Neuron (in vitro differentiated cells): ENCODE measurements around the gene NUP85.
A peak's percentile ranks its signal among the peaks of the same experiment; 100 is the strongest.
"Not testable (repeated sequence)": the region's sequence is repeated elsewhere in the genome, so short reads cannot be mapped to it uniquely, and the experiment has no call there.

Source experiments
- H2AFZ ChIP-seq: one replicate; pipeline ENCODE4 v1.6.1; 2013; ENCODE audit warnings: low read depth, mild to moderate bottlenecking, inconsistent platforms, low read length, moderate library complexity
- H3K27me3 ChIP-seq: one replicate; pipeline ENCODE4 v1.6.1; 2013; ENCODE audit warnings: low read length; ENCODE audit not compliant: insufficient read depth
- H3K36me3 ChIP-seq: one replicate; pipeline ENCODE4 v1.6.1; 2013; ENCODE audit warnings: low read length; ENCODE audit not compliant: insufficient read depth
- H3K4me1 ChIP-seq: one replicate; pipeline ENCODE4 v1.6.1; 2013; ENCODE audit warnings: low read length; ENCODE audit not compliant: insufficient read depth
- H3K4me3 ChIP-seq: 2 replicates; pipeline ENCODE4 v1.5.1; 2013; ENCODE audit warnings: mild to moderate bottlenecking, low read length, moderate library complexity
- H3K9me3 ChIP-seq: one replicate; pipeline ENCODE4 v1.6.1; 2013; ENCODE audit warnings: low read length

NUP85 gene

DNA sequence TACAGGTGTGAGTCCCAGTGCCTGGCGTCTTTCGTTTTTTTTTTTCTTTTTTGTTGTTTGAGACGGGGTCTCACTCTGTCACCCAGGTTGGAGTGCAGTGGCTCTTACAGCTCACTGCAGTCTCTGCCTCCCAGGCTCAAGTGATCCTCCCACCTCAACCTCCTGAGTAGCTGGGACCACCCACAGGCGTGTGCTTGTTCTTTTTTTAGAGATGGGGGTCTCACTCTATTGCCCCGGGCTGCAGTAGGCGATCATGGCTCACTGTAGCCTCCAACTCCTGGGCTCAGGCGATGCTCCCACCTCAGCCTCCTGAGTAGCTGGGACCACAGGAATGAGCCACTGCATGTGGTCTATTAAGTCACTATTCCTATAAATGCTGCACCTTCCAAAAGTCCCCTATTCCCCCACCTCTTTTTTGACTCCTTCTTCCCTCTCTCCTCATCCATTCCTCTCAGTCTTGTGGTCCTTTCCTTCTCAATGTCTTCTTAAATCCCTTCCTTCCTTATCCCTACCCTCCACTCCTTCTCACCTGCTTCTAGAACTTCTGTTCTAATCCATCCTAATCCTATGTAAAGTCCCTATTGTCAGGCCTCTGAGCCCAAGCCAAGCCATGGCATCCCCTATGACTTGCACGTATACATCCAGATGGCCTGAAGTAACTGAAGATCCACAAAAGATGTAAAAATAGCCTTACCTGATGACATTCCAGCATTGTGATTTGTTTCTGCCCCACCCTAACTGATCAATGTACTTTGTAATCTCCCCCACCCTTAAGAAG lies 46.7 kb downstream of the NUP85 start:
- H3K9me3 ChIP-seq, result no peaks in the 10 kb centered on the region
- H3K4me3 ChIP-seq, result no peak overlapping the region
- H3K36me3 ChIP-seq, result no peaks in the 10 kb centered on the region
- H2AFZ ChIP-seq, result no peak overlapping the region
- H3K27me3 ChIP-seq, result no peaks in the 10 kb centered on the region
- no peaks in the 10 kb centered on the region for H3K4me1 ChIP-seq

DNA sequence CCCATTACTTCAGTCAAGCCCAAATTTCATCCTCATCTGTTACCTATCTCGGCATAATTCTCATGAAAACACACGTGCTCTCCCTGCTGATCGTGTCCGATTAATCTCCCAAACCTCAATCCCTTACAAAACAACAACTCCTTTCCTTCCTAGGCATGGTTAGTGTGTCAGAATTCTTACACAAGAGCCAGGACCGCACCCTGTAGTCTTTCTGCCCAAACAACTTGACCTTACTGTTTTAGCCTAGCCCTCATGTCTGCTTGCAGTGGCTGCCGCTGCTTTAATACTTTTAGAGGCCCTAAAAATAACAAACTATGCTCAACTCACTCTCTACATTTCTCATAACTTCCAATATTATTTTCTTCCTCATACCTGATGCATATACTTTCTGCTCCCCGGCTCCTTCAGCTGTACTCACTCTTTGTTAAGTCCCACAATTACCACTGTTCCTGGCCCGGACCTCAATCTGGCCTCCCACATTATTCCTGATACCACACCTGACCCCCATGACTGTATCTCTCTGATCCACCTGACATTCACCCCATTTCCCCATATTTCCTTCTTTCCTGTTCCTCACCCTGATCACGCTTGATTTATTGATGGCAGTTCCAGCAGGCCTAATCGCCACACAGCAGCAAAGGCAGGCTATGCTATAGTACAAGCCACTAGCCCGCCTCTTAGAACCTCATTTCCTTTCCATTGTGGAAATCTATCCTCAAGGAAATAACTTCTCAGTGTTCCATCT lies 50.6 kb downstream of the NUP85 start:
- H3K36me3 ChIP-seq, H3K4me3 ChIP-seq, H2AFZ ChIP-seq, H3K27me3 ChIP-seq, H3K9me3 ChIP-seq: not testable (repeated sequence)
- peaks cover 15% of the 10 kb centered on the region for H3K4me1 ChIP-seq

DNA sequence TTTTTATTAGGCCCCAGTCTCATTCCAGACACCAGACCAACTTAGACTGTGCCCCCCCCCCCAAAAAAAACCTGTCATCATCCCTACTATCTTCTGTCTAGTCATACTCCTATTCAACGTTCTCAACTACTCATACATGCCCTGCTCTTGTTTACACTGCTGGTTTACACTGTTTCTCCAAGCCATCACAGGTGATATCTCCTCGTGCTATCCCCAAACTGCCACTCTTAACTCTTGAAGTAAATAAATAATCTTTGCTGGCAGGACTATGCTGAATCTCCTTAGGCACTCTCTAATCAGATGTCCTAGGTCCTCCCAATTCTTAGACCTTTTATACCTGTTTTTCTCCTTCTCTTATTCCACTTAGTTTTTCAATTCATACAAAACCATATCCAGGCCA lies 51.7 kb downstream of the NUP85 start:
- not testable (repeated sequence) for H2AFZ ChIP-seq, H3K4me3 ChIP-seq, H3K36me3 ChIP-seq, H3K27me3 ChIP-seq, H3K9me3 ChIP-seq
- peaks cover 16% of the 10 kb centered on the region for H3K4me1 ChIP-seq

DNA sequence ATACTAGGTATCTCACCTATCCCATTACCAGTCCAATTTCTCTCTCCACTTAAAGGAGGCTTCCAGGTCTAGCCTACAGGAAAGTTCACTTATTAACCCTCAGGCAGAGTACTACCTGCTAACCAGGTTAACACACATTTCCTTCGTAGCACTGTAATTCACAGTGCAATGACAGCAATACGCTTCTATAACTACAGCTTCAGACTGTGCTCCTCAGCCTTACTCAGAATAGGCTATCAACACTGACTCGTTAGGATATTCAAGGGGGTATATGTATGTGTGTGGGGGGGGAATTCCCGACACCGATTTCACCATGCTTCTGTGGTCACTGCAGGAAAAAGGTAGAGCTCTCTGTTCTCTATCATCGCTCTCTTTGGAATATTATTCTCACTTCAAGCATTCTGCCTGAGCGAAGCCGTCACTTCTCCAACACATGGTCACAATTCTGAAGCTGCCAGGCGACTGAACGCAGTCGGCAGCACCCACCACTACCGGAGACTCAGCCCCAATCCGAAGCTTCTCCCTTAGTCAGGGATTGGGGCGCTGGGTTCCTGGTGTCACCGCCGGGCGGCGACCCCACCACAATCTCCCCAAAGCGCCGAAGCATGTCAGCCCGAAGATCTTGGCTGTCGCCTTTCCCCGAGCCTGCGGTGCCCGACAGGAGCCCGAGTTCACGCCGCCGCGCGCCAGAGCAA lies 55.3 kb downstream of the NUP85 start:
- Histone ChIP-seq H3K4me3 (peak overlapping the region; percentile 77), H3K36me3 (peaks cover 17% of the 10 kb centered on the region), H3K4me1 (peaks cover 24% of the 10 kb centered on the region)

DNA sequence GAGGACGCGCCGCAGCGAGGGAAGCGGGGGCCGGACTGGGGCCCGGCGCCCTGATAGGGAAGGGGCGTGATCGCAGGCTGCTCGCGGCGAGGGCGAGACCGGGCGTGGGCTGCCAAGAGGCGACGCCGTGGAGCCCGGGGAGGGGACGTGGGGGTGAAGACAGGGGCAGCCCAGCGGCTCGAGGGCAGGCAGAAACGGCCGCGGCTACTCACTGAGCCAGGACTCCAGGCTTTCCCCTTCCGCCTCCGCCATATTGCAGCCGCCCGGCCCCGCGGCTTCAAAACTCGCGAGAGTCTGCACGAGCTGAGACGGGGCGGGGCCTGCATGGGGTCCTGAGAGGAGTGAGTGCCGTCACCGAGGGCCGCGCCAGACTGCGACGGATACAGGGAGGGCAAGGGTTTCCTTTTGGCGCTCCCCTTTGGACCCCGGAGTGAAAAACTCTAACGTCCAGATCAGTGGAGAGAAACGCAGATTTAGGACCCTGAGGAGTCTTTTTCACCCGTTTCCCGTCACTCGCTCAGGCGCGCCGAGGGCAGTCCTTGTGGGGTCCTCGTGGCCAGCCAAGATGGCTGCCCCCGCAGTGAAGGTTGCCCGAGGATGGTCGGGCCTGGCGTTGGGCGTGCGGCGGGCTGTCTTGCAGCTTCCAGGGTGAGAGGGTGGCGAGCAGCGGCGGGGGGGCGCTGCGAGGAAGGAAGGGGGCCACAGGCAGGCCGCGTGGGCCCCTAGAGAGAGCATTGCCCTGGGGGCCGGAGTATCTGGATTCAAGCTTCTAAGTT lies 56.0 kb downstream of the NUP85 start, which contains the start of the genes GGA3 and MRPS7:
Gene GGA3, minus strand, starts transcription at position 271 of the 776 bp plus-strand sequence. Its CDS starts 19 bp downstream, at position 252.
Gene MRPS7, plus strand, starts transcription at position 544 of the 776 bp plus-strand sequence. Its CDS starts 22 bp downstream, at position 566.
- peaks cover 24% of the 10 kb centered on the region for H3K4me1 ChIP-seq
- peak within 1 kb of the TSS; percentile 77 for H3K4me3 ChIP-seq
- H3K36me3 ChIP-seq, result peaks cover 19% of the 10 kb centered on the region
- H3K27me3 ChIP-seq, result no peaks in the 10 kb centered on the region
- H3K9me3 ChIP-seq, result no peaks in the 10 kb centered on the region
- H2AFZ ChIP-seq, result peak within 1 kb of the TSS; percentile 33

More for the DNA sequence above, 55.3 kb downstream of the NUP85 start:
- peak overlapping the region; percentile 33 for H2AFZ ChIP-seq
- H3K27me3 ChIP-seq, result no peaks in the 10 kb centered on the region
- no peaks in the 10 kb centered on the region for H3K9me3 ChIP-seq

DNA sequence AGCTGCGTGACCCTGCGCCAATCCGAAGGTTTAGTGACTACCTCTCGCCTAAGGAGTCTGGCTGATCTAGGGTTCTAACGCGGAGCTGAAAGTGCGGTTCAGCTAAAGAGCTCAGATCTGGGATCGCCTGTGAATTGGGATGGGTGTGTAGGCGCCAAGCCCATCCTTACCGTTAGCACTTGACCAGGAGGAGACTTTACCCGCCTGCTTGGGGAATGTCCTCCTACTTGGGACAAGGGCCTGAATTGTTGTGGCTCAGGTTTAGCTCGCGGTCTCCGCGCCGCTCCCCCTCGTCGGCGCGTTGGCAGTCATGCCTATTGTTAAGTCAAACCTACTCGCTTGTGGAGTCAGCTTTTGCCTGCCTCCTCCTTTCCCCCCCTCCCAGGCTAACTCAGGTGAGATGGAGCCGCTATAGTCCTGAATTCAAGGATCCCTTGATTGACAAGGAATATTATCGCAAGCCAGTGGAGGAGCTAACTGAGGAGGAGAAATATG lies 56.7 kb downstream of the NUP85 start:
- peaks cover 24% of the 10 kb centered on the region for H3K4me1 ChIP-seq
- no peaks in the 10 kb centered on the region for H3K9me3 ChIP-seq
- no peaks in the 10 kb centered on the region for H3K27me3 ChIP-seq
- H2AFZ ChIP-seq, result peak overlapping the region; percentile 33
- H3K4me3 ChIP-seq, result peak overlapping the region; percentile 77
- peaks cover 23% of the 10 kb centered on the region for H3K36me3 ChIP-seq

DNA sequence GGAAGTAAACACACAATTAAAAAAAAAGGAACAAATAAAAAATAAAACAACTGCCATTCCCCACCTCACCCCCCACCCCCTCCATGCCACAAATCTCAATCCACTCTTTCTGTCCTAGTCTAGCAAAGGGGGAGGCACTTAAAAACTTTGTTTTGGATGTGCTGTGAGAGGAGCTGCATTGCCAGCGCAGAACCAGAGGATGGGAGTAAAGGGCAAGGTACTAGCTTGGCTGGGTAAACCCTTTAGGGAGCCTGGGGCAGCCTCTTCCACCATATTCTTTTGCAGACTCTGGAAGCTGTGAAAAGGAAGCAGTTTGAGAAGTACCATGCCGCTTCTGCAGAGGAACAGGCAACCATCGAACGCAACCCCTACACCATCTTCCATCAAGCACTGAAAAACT lies 57.6 kb downstream of the NUP85 start:
- Histone ChIP-seq H3K36me3 (peaks cover 23% of the 10 kb centered on the region), H3K9me3 (no peaks in the 10 kb centered on the region), H2AFZ (no peak overlapping the region), H3K4me3 (peak overlapping the region; percentile 77), H3K27me3 (no peaks in the 10 kb centered on the region), H3K4me1 (peaks cover 24% of the 10 kb centered on the region)

DNA sequence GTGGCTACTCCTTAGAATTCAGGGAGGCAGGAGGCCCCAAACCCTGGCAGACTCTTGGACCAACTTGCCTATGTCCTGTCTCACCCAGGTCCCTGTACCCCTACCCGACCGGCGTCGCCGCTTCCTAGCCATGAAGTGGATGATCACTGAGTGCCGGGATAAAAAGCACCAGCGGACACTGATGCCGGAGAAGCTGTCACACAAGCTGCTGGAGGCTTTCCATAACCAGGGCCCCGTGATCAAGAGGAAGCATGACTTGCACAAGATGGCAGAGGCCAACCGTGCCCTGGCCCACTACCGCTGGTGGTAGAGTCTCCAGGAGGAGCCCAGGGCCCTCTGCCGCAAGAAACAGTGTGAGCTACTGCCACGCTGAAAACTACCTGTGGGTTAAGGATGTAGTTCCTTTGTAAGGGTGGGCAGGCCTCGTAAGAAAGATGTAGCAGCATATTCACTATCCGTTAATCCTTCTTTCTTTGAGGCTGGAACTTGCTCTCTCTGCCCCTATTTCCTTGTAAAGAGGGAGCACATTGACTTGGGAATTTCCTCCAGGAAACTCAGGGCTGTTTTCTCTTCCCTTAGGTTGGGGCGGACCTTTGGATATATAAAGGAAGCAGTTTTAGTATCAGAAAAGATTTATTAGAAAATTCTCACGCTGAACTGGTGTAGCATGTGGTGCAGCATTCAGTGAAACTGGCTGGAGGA lies 60.3 kb downstream of the NUP85 start:
- no peak overlapping the region for H2AFZ ChIP-seq
- no peak overlapping the region for H3K4me3 ChIP-seq
- peaks cover 23% of the 10 kb centered on the region for H3K36me3 ChIP-seq
- peaks cover 18% of the 10 kb centered on the region for H3K4me1 ChIP-seq
- no peaks in the 10 kb centered on the region for H3K27me3 ChIP-seq
- no peaks in the 10 kb centered on the region for H3K9me3 ChIP-seq

DNA sequence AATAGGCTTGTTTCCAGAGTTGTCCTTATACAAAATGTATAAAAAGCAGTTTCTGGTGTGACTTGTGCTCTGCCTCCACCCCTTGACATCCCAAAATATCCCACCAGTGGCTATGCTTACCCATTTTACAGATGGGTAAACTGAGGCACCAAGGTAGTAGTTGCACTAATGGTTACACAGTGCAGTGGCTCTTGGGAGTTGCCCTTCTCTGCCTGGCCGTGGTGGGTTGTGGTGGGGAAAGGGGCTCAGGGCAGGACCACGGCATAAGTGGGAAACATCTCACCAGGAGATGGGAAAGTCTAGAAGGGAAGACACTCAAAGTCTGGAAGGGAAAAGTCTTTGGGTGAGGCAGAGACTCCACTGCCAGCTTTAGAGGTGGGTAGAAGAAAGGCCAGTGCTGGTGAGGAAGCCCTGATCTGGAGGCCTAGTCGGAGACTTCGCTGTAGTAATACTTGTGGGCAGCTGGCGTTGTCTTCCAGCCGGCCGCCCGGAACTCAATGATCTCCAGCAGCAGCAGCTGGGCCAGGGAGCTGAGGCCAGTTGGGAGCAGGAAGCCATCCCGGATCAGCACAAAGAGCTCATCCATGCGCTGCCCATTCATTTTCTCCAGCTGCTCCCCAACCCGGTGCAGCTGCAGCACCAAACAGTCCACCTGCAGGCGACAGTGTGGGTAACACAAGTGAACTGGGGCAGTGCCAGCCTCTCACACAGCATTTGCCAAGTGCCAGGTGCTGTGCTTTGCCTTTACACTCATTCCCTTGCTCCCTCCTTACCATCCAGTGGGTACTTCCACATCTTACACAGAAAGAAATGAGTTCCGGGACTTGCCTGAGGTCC lies 61.1 kb downstream of the NUP85 start:
- Histone ChIP-seq H3K36me3 (peaks cover 23% of the 10 kb centered on the region), H3K9me3 (no peaks in the 10 kb centered on the region), H3K4me3 (no peak overlapping the region), H3K27me3 (no peaks in the 10 kb centered on the region), H3K4me1 (peaks cover 16% of the 10 kb centered on the region), H2AFZ (no peak overlapping the region)

DNA sequence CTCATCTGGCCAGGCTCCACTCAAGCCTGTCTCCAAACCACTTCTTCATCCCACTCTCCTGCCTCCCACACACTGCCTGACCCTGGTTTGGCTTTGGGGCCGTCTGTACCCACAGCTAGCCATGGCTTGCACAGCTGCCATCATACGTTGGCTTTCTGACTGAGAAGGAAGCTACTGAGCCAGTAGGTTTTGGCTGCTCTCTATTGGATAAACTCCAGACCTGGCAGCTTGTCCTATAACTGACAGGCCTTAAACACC lies 61.6 kb downstream of the NUP85 start:
- Histone ChIP-seq H3K27me3 (no peaks in the 10 kb centered on the region), H3K36me3 (peaks cover 23% of the 10 kb centered on the region), H2AFZ (no peak overlapping the region), H3K9me3 (no peaks in the 10 kb centered on the region), H3K4me3 (no peak overlapping the region), H3K4me1 (peaks cover 19% of the 10 kb centered on the region)

DNA sequence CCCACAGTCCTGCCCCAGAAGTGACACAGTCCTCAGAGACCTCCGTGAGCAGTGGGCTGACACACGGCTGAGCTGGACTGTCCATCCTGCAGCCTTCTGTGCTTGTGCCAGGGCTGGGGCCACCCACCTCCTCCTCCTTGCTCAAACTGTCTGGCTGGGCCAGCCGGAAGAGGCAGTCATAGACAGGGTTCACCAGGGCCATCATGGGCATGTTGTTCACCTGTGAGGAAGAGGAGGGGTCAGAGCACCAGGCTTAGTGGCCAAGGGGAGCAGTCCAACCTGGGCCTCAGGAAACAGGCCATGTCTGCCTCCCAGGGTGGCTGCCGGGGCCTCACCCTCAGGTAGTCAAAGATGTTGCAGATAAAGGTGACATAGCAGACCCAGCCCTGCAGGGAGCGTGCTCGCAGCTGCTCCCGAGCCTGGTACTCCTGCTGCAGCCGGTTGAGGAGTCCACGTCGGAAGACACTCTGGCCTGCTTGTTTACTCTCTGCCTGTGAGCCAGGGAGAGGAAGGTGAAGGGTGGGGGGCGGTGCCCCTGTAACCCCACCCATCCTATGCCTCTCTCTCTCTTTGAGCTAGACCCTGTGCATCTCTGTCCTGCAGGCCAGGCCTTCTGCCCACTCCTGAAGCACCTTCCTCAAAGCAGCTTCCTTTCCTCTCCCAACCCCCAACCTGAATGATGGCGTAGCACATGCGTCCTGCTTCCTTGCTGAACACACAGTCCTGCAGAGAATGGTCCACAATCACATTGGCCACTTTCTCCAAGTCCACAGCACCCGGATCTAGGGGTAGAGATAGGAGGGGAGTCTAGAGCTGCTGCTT lies 62.1 kb downstream of the NUP85 start:
- Histone ChIP-seq H3K9me3 (no peaks in the 10 kb centered on the region), H2AFZ (no peak overlapping the region), H3K4me3 (no peak overlapping the region), H3K36me3 (peaks cover 23% of the 10 kb centered on the region), H3K27me3 (no peaks in the 10 kb centered on the region), H3K4me1 (peaks cover 17% of the 10 kb centered on the region)
